ENCODE results near the gene CARS1.

The CARS1 gene

GRCh38 chr11:2990617-2991451, 66.4 kb downstream of the CARS1 start:
- DNase-seq = no peak

DNA sequence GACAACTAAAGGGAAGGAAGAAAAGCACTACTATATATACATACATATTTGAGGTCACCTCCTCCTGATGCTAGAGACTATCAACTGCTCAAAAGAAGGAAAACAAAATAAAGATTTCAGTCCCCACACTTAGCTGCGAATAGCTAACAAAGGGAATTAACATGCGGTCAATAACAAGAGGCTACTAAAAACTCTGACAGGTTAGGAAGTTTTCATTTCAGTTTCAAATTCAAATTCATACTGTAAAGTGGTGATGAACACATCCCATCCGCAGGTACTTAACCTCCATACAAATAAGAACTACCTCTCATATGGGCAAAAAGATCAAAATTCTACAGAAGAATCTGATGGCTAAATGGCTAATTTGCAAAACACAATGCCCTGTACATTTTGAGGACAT, 67.7 kb downstream of the CARS1 start:
- no peak for DNase-seq

DNA sequence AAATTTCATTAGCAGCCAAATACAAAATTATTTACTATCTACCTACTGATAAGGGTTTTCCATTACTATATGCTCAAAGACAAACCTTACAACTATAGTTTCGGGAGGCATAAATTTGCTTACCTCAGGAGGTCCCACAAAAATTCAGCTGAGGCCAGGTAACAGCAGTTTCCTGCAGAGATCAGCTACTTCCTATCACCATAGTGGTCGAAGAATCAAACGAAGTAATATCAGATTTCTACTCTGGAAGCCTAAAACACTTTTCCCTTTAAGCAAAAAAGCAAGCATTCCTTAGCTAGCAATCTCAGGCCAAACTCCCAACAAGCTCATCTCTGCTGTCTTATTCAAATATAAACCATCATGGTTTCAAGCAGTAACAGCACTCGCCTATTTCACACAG, 68.2 kb downstream of the CARS1 start:
- DNase-seq = no peak

DNA sequence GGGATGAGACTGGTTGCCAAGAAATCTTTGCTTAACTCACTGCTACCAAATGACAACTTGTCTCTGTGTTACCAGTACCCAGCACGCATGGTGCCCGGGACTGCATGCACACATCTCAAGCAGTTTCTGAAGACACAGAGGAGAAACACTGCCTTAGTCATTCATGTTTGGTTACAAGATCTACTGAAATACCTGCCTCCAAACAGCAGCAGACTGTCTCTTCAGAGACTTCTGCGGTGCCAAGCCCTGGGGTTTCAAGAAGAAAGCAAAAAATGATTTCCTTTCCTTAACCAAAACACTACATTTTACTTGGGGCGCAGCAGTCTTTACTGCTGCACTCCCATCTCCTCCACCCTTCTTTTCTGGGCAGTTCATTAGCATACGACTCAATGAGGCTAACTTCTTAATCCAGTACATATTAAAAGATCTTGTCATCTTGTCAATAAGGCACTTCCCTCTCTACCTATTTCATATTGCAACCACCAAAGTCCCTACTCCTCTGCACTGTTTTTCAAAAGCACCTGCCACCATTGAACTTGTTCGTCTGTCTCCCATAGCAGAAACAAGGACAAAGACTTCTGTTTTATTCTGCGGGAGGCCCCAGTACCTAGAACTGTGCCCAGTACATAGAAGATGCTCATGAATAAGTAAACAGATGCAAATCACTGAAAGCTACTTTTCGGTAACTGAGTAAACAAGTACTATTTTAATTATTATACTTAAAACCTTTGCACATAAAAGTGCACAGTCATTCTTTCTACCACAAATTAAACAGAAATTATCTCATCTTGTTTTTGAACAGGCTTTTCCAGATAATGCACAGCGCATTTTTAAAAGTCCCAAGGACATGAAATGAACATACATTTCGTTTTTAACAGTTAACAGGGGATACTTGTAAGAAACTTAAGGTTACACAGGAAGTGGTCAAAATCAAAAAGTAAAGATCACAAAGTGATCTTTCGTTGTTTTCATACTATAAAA, 69.1 kb downstream of the CARS1 start:
- DNase-seq = peak; percentile 14

DNA sequence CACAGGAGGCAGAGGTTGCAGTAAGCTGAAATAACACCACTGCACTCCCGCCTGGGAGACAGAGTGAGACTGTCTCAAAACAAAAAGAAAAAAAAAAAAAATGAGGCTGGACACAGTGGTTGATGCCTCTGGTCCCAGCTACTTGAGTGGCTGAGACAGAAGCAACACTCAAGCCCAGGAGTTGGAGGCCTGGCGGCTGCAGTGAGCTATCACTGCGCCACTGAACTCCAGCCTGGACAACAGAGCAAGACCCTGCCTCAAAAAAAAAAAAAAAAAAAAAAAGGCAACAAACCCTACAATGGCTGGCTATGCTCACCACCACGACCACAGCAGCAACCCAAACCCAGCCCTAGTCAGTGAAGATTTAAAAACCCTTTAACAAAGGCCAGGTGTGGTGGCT, 73.3 kb downstream of the CARS1 start:
- no peak for DNase-seq

DNA sequence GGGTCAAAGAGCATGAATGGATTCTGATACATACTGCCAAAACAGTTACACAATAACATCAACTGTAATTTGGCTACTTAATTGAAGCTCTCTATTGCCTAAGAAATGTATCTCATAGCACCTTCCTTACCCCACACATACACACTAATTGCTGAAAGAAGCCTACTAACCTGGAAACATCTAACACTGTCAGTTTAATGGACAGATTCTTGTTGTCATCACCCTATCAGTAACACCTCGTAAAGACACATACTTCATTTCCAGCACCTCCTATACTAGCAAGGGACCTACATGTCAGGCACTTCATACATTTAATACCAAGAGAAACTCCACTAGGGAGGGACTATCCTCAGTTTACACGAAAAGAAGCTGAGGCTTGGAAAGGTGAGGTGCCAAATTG, 75.0 kb downstream of the CARS1 start:
- no peak for DNase-seq

- DNase-seq = no peak
Observed at GRCh38 chr11:2981130-2981529, 76.1 kb downstream of the CARS1 start.

DNA sequence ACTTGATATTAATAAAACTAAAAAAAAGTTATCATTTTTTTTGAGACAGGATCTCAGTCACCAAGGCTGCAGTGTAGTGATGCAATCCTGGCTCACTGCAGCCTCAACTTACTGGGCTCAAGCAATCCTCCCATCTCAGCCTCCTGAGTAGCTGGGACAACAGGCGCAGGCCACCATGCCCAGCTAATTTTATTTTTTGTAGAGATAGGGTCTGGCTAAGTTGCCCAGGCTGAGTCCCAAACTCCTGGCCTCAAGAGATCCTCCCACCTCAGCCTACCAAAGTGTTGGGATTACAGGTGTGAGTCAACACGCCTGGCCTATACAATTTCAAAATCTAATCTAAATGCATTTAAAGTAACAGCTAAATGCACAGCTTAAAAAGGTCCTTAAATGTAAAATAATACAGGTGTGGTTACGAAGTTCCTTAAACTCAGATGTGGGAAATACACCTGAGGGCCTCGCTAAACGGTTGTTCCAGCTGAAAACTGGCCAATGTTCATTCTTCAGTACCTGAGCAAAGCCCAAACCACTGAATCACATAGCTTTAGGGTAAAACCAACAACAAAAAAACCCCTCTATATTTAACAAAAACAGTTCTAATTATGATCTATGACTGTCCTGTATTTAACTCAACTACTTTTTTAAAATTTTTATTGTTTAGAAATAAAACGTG, 76.9 kb downstream of the CARS1 start:
- no peak for DNase-seq

DNA sequence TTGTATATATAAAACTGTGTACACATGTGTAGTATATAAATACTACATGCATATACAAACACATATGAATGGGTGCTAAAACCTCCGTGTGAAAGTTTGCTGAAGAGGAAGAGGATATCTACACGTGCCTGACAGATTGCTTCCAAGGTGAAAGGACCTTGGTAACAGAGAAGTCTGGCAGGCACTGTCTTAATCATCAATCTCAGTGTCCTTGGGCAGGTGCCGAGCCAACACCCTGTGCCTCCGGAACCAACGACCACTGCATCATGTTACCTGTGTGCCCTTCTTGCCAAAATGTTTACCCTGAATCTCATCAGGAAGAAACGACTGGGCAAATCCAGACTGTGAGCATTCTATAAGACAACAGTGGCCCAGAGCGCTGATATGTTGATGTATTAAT, 80.1 kb downstream of the CARS1 start:
- no peak for DNase-seq

- no peak for DNase-seq
Observed at GRCh38 chr11:2976294-2977063, 80.7 kb downstream of the CARS1 start.

DNA sequence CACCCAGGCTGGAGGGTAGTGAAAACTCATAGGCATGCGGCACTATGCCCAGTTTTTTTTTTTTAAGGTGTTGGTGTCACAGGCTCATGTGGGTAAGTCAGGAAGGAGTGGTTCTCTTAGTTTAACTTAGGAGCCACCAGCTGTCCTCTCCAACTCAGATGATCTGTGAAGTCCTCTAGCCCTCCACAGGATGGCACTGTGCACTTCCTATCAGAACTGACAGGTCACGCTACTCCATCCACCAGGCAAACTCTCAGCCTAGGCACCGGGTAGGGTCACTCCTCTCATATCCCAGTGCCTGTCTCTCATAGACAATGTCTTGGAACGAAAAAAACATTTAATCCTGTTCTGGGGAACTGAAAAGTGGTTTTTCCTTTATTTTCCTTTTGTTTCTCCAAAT, 81.6 kb downstream of the CARS1 start:
- DNase-seq = peak; percentile 46

DNA sequence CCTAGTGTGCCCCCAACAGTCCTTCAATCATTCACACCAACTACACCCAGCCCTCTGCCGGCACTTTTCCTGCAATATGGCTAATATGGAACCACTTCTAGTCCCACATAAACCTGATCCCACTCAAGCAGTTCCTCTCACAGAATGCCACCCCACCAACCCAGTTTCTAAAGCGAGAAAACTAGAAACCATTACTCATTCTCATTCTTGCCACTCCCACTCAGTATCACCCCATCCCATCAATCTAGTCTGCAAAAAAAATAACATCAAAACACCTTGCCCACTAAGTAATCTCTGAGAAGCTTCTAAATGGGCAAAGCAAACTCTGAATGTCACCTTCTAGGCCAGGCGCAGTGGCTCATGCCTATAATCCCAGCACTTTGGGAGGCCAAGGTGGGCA, 83.0 kb downstream of the CARS1 start:
- no peak for DNase-seq

- no peak for DNase-seq
Observed at GRCh38 chr11:2968341-2968900, 88.8 kb downstream of the CARS1 start.

- DNase-seq = no peak
Observed at GRCh38 chr11:2964782-2965181, 92.4 kb downstream of the CARS1 start.

GRCh38 chr11:2963761-2964160, 93.5 kb downstream of the CARS1 start:
- DNase-seq = no peak

DNA sequence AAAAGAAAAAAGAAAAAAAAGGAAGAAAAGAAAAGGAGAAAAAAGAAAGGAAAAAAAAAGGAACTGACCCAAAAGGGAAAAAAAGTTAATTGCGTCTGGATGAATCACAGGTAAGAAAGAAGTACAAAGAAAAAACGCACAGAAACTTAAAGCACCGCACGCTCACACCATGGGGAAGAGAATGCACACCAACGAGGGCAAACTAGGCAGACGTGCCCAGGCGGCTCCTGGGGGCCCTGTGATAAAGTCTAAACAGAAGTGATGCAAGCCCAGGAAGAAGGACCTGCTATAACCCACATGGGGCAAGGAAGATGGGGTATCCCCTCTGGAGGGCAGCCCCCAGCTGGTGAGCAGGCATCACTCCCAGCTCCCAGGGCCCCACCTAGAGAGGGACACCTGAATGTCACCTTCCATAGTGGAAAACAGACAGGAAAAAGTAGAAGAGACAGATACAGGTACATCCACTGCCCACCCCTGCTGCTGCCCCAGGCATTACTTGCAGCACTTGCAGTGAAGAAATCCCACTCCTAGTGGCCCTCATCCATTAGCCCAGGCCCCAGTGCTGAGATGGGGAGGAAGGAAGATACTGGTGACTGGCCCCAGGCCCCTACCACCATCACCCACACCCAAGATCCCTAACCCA, 94.0 kb downstream of the CARS1 start:
- DNase-seq = no peak

- no peak for DNase-seq
Observed at GRCh38 chr11:2961080-2961479, 96.1 kb downstream of the CARS1 start.

DNA sequence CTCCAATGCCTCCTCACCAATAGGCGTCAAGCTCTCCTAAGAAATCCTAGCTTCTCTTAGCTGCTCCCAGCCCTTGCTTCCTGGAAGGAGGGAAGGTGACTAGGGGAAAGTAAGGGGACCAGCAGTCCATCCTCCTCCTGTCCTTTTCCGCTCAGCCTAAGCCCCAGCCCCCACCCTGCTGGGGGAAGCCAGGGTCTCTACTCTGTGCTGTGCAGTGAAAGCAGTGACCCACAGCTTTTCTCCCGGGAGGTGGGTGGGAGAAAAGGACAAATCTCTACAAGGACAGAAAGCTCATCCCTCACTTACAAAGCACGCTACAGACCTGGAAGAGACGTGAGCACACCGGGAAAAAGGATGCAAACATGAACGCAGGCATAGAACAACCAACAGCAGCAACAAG, 97.1 kb downstream of the CARS1 start:
- no peak for DNase-seq

- no peak for DNase-seq
Observed at GRCh38 chr11:2958251-2958650, 99.0 kb downstream of the CARS1 start.

DNA sequence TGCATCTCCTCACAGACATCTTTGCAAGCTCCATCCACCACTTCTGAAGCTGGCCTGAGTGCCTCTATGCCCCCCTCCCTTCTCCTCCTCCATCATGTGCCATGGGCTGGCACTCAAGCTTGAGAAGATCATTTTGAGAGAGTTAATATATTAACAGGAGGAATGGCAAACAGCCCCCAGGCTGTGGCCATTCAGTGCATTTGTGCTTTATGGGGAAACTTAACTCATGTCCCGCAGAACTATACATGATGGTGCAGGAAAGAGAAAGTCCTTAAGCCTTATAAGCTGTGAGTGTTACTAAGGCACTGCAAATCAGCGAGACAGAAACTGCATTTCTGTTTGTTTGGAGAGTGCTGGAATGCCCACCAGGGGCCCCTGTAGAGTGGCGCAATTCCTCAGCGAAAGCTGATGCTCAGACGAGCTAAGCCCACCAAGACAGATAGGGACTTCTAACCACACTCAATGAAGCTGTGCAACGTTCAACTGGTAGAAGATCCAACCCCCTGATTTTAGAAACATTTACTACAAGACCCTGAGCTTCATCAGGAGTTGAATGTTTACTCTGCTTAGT, 101.2 kb downstream of the CARS1 start:
- DNase-seq = no peak

- no peak for DNase-seq
Observed at GRCh38 chr11:2954263-2954662, 103.0 kb downstream of the CARS1 start.
